Spleen (tissue), 11 donors: Measurements from ENCODE around the gene ZPLD1. TPM values are rescaled to one million over a fixed set of nuclear protein-coding genes. Genes with fewer than 3 reads are reported as not detected.

Experiments used
- DNase-seq: peaks from one replicate; pipeline ENCODE4 v3.0.0-alpha.2; 2020
- H3K27ac ChIP-seq, 8 donors: fragments of 200-600 bp; sonication (generic) in 7 of 8; 1 replicate in 4 of 8; 2 replicates in 4 of 8; pipeline versions ENCODE4 v1.5.0 to v1.8.0; 2016 to 2021; ENCODE audit warnings: inconsistent platforms in 4 of 8, mild to moderate bottlenecking in 4 of 8, moderate library complexity in 1 of 8
- H3K27me3 ChIP-seq, 7 donors: fragments of 200-600 bp; sonication (generic) in 6 of 7; replicated peaks in 1 of 7; 1 replicate in 4 of 7; 2 replicates in 3 of 7; pipeline versions ENCODE4 v1.5.0 to v1.8.0; 2016 to 2021; ENCODE audit warnings: inconsistent platforms in 3 of 7, mild to moderate bottlenecking in 1 of 7
- H3K36me3 ChIP-seq, 6 donors: fragments of 200-600 bp; sonication (generic) in 5 of 6; 1 replicate in 4 of 6; 2 replicates in 2 of 6; pipeline versions ENCODE4 v1.5.0 to v1.8.0; 2016 to 2021; ENCODE audit warnings: inconsistent platforms in 2 of 6
- H3K4me1 ChIP-seq, 6 donors: fragments of 200-600 bp; sonication (generic) in 5 of 6; 1 replicate in 3 of 6; 2 replicates in 3 of 6; pipeline versions ENCODE4 v1.5.0 to v1.8.0; 2016 to 2021; ENCODE audit warnings: inconsistent platforms in 3 of 6
- H3K4me3 ChIP-seq, 8 donors: fragments of 200-600 bp; sonication (generic) in 7 of 8; 1 replicate in 4 of 8; 2 replicates in 4 of 8; pipeline versions ENCODE4 v1.5.0 to v1.8.0; 2016 to 2021; ENCODE audit warnings: inconsistent platforms in 4 of 8, mild to moderate bottlenecking in 4 of 8, moderate library complexity in 2 of 8
- H3K9me3 ChIP-seq, 8 donors: fragments of 200-600 bp; sonication (generic) in 7 of 8; 1 replicate in 4 of 8; 2 replicates in 4 of 8; pipeline versions ENCODE4 v1.5.0 to v1.8.0; 2016 to 2021; ENCODE audit warnings: inconsistent platforms in 4 of 8
- POLR2A ChIP-seq, 3 donors: fragments of 450-650 bp; IDR thresholded peaks; one replicate each; pipeline ENCODE4 v1.5.1; 2017; ENCODE audit warnings: antibody characterized with exemption in 3 of 3, mild to moderate bottlenecking in 1 of 3
- POLR2AphosphoS5 ChIP-seq, 3 donors: sonication (generic); formaldehyde crosslinking; IDR thresholded peaks; one replicate each; pipeline ENCODE4 v1.5.1; 2017; ENCODE audit warnings: antibody characterized with exemption in 3 of 3
- WGBS, 5 donors: extraction: QIAGEN DNeasy Blood & Tissue Kit in 3 of 5; methylation state at CpG; one replicate each; pipeline versions ENCODE4 v1.1.5 to v1.1.7; 2013 to 2018; 5-methylcytosine and 5-hydroxymethylcytosine counted together
- intact Hi-C: fragments of 100-400 bp; cut with DNase I; formaldehyde crosslinking; loops from one replicate; pipeline ENCODE4 v1.15.0; 2023; ENCODE audit warnings: low total_unique reads
- polyA plus RNA-seq, 3 donors: library from polyadenylated mRNA; stranded (reverse); fragments of 200-250 nt; gene quantifications; one replicate each; pipeline ENCODE4 v1.2.1, GENCODE V29; 2013
- total RNA-seq, 7 donors: library from RNA; depleted of rRNA in 3 of 7; stranded (reverse); fragments of >200 nt in 3 of 7; fragmentation: NEBNext Ultra II Directional in 4 of 7; extraction: Animal tissue kit (Norgen Biotek cat#: 25700) in 4 of 7; gene quantifications; one replicate each; pipeline versions ENCODE4 v1.1.0 to v1.2.1, GENCODE V29; 2016 to 2021
- TF ChIP-seq, protein P1 (sequence below), 11 experiments: fragments of 200-600 bp in 7 of 11; fragments of 450-650 bp in 4 of 11; sonication (generic) in 4 of 11; IDR thresholded peaks in 8 of 11; conservative IDR thresholded peaks in 3 of 11; 1 replicate in 7 of 11; 2 replicates in 4 of 11; pipeline versions ENCODE4 v1.4.0 to v1.8.0; 2016 to 2021; ENCODE audit warnings: antibody characterized with exemption in 11 of 11, inconsistent platforms in 4 of 11, mild to moderate bottlenecking in 1 of 11
- donor health status: healthy with polysubstance abuse.
- donor health status: DM: no; HTN: no; CAD: no; lungs with moderate emphysema.
- donor health status: DM: no; HTN: no; CAD: no.
- donor health status: Bipolar disorder and iron deficiency.
- donor health status: healthy.
- donor health status: DM: no; HTN: no; CAD: no.
- donor health status: DM: yes; HTN: yes; CAD: no.

The ZPLD1 gene
- total and polyA plus RNA-seq, 10 donors: 0.03 TPM; not detected in 9

DNA sequence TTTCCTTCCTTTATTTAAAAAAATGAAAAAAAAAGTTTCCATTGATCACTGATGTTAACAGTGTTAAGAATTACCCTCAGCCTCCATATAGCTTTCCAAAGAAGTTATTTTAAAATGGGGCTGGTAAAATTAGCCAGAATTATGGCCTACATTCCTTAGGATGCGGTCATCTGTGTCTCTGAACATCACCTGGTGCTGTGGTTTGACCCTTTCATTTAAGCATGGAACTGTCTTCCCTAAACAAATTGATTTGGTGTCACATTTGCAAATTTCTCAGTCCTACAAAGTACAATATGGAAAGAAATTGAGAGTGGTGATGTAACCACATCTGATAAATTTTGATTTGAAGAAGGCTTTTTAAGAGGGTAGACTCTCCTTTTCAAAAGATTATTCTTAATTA lies 40.3 kb upstream of the ZPLD1 start:
- intact Hi-C loops: no loop called here
- no peak for DNase-seq
- no peaks in the 10 kb centered on the region for H3K4me1 ChIP-seq
- H3K9me3 ChIP-seq: no peaks in the 10 kb centered on the region
- no peaks in the 10 kb centered on the region for H3K36me3 ChIP-seq
- no peak overlapping the region for H3K4me3 ChIP-seq
- H3K27me3 ChIP-seq: no peaks in the 10 kb centered on the region
- WGBS, 5 donors: 56 to 80% (median 64%) methylated on average over 1 of the region's 1 CpG
- TF ChIP-seq, protein P1, sequence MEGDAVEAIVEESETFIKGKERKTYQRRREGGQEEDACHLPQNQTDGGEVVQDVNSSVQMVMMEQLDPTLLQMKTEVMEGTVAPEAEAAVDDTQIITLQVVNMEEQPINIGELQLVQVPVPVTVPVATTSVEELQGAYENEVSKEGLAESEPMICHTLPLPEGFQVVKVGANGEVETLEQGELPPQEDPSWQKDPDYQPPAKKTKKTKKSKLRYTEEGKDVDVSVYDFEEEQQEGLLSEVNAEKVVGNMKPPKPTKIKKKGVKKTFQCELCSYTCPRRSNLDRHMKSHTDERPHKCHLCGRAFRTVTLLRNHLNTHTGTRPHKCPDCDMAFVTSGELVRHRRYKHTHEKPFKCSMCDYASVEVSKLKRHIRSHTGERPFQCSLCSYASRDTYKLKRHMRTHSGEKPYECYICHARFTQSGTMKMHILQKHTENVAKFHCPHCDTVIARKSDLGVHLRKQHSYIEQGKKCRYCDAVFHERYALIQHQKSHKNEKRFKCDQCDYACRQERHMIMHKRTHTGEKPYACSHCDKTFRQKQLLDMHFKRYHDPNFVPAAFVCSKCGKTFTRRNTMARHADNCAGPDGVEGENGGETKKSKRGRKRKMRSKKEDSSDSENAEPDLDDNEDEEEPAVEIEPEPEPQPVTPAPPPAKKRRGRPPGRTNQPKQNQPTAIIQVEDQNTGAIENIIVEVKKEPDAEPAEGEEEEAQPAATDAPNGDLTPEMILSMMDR (IDR thresholded peaks at IDR 0.05 in 8 of 11, conservative IDR thresholded peaks at IDR 0.05 in 3 of 11): no peak
- H3K27ac ChIP-seq: no peak overlapping the region

DNA sequence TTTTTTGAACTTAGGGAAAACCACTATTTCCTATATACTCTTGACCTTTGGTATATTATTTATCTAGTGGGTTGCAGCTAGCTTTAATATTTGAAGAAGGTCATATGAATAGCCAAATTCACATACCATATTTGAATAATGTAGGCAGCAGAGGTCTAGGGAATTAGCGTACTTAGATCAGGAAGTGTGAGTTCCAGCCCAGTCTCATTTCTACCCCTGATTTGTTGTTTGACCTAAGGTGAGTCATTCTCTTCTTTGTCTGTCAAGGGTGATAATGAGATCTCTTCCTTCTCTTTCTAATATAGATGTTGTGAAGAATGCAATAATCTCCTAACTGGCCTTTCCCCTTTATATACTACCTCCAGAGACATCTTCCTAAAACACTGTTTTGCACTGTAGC lies 36.6 kb upstream of the ZPLD1 start:
- Histone ChIP-seq H3K27ac (no peak overlapping the region), H3K36me3 (no peaks in the 10 kb centered on the region), H3K9me3 (no peaks in the 10 kb centered on the region), H3K4me3 (no peak overlapping the region), H3K27me3 (no peaks in the 10 kb centered on the region), H3K4me1 (no peaks in the 10 kb centered on the region)
- WGBS, 5 donors: 69 to 87% (median 76%) methylated on average over 1 of the region's 1 CpG
- intact Hi-C loops: no loop called here
- no peak for DNase-seq
- no peak for TF ChIP-seq POLR2AphosphoS5 (IDR thresholded peaks at IDR 0.05)
- TF ChIP-seq, protein P1 (IDR thresholded peaks at IDR 0.05 in 8 of 11, conservative IDR thresholded peaks at IDR 0.05 in 3 of 11): no peak
- no peak for TF ChIP-seq POLR2A (IDR thresholded peaks at IDR 0.05)

DNA sequence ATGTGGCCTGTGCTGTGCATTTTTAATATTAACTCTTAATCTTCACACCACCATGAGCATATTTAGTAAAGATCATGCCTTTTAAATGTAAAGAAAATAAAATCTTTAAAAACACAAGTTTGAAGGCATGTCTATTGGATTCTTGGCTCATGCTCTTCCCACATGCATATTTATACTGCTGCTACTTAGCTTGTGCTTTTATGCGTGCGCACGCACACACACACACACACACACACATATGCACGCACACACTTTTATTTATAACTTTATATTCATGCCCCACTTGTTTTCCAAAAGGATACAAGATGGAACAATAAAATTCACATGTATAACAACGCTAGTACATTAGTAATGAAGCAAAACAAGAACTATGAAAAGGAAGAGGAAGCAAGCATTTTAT lies 36.1 kb upstream of the ZPLD1 start:
- Histone ChIP-seq H3K4me1 (no peaks in the 10 kb centered on the region), H3K9me3 (no peaks in the 10 kb centered on the region), H3K36me3 (no peaks in the 10 kb centered on the region), H3K27ac (no peak overlapping the region), H3K27me3 (no peaks in the 10 kb centered on the region), H3K4me3 (no peak overlapping the region)
- intact Hi-C loops: no loop called here
- no peak for DNase-seq
- 79 to 85% (median 84%) methylated on average over 5 of the region's 5 CpGs for WGBS, 5 donors
- no peak for TF ChIP-seq POLR2AphosphoS5 (IDR thresholded peaks at IDR 0.05)
- TF ChIP-seq, protein P1 (IDR thresholded peaks at IDR 0.05 in 8 of 11, conservative IDR thresholded peaks at IDR 0.05 in 3 of 11): no peak
- TF ChIP-seq POLR2A (IDR thresholded peaks at IDR 0.05): no peak

- intact Hi-C loops: no loop called here
- 81 to 93% (median 88%) methylated on average over 5 of the region's 5 CpGs for WGBS, 5 donors
Measured at GRCh38 chr3:102400142-102400541, 34.7 kb upstream of the ZPLD1 start.

More at GRCh38 chr3:102400142-102400541, 34.7 kb upstream of the ZPLD1 start:
- no peak overlapping the region for H3K4me3 ChIP-seq
- no peaks in the 10 kb centered on the region for H3K9me3 ChIP-seq
- no peak overlapping the region for H3K27ac ChIP-seq
- no peaks in the 10 kb centered on the region for H3K27me3 ChIP-seq
- no peaks in the 10 kb centered on the region for H3K36me3 ChIP-seq
- H3K4me1 ChIP-seq: no peaks in the 10 kb centered on the region
- TF ChIP-seq POLR2A (IDR thresholded peaks at IDR 0.05): no peak
- TF ChIP-seq, protein P1 (IDR thresholded peaks at IDR 0.05 in 8 of 11, conservative IDR thresholded peaks at IDR 0.05 in 3 of 11): no peak
- no peak for TF ChIP-seq POLR2AphosphoS5 (IDR thresholded peaks at IDR 0.05)
- DNase-seq: no peak
